ENCODE data around the gene ACIN1.

DNA sequence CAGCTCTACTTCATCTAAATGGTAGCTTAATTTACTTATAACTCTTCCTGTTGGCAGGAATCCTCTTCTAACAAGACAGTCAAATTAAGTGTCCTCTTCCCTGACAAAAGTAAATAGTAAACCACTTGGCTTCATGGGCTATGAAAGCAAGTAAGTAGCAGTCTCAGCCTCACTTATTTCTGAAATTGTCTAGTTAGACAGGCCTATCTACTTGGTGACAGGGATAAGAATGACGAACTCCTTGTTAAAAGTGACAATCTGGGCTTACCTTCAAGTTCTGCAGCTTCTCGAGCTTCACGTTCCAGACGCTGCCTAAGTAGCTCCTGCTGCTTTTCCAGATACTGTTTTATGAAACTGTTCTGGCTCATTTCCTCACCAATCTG is 4.7 kb downstream of the ACIN1 start:
- TF ChIP-seq POLR2AphosphoS5 (IDR thresholded peaks at IDR 0.05; ENCODE audit: low read depth, low read length) = no peak
- no peak for TF ChIP-seq POLR2A (IDR thresholded peaks at IDR 0.05; ENCODE audit: low read depth, low read length)
- no peak for TF ChIP-seq TAF1 (IDR thresholded peaks at IDR 0.05; ENCODE audit: low read depth, low read length)

Measured in GM12891 (cell line).